Upper lobe of left lung (tissue), 6 donors: Measurements from ENCODE around the gene BSPH1. TPM values are rescaled to one million over a fixed set of nuclear protein-coding genes. Genes with fewer than 3 reads are reported as not detected.

ENCODE experiments used
- ATAC-seq, 2 donors: fragments of 200-7000 bp; cut with Tn5 transposase; one replicate each; pipeline ENCODE4 v1.9.1; 2022; ENCODE audit warnings: mild to moderate bottlenecking in 2 of 2, moderate library complexity in 2 of 2; ENCODE audit not compliant: low FRiP score in 2 of 2
- DNase-seq, 2 donors: peaks; one replicate each; pipeline ENCODE4 v3.0.0-alpha.2; 2019 to 2020
- H3K27ac ChIP-seq, 4 donors: fragments of 200-600 bp; sonication (generic); one replicate each; pipeline ENCODE4 v1.5.1; 2016 to 2019
- H3K27me3 ChIP-seq, 4 donors: fragments of 200-600 bp; sonication (generic); one replicate each; pipeline ENCODE4 v1.5.1; 2017 to 2019
- H3K36me3 ChIP-seq, 4 donors: fragments of 200-600 bp; sonication (generic); one replicate each; pipeline ENCODE4 v1.5.1; 2016 to 2019
- H3K4me1 ChIP-seq, 4 donors: fragments of 200-600 bp; sonication (generic); one replicate each; pipeline ENCODE4 v1.5.1; 2018 to 2019
- H3K4me3 ChIP-seq, 4 donors: fragments of 200-600 bp; sonication (generic); one replicate each; pipeline ENCODE4 v1.5.1; 2017 to 2019; ENCODE audit warnings: mild to moderate bottlenecking in 2 of 4, moderate library complexity in 1 of 4
- H3K9me3 ChIP-seq, 4 donors: fragments of 200-600 bp; sonication (generic); one replicate each; pipeline ENCODE4 v1.5.1; 2018 to 2019
- EP300 ChIP-seq, 4 donors: sonication (generic); formaldehyde crosslinking; IDR thresholded peaks; one replicate each; pipeline ENCODE4 v1.5.1; 2017; ENCODE audit warnings: antibody characterized with exemption in 4 of 4, control low read depth in 2 of 4
- POLR2A ChIP-seq, 4 donors: fragments of 450-650 bp; IDR thresholded peaks; one replicate each; pipeline ENCODE4 v1.5.1; 2016 to 2017; ENCODE audit warnings: antibody characterized with exemption in 4 of 4, mild to moderate bottlenecking in 2 of 4
- POLR2AphosphoS5 ChIP-seq, 2 donors: sonication (generic); formaldehyde crosslinking; IDR thresholded peaks; one replicate each; pipeline ENCODE4 v1.5.1; 2017; ENCODE audit warnings: antibody characterized with exemption in 2 of 2
- WGBS, 2 donors: methylation state at CpG; one replicate each; pipeline ENCODE4 v1.1.5; 2017 to 2018; 5-methylcytosine and 5-hydroxymethylcytosine counted together
- total RNA-seq, 6 donors: library from RNA; depleted of rRNA in 4 of 6; stranded (reverse); fragments of >200 nt in 4 of 6; gene quantifications; one replicate each; pipeline versions ENCODE4 v1.1.0 to v1.2.1, GENCODE V29; 2016 to 2021
- TF ChIP-seq, protein P1 (sequence below), 6 experiments: fragments of 450-650 bp in 4 of 6; fragments of 200-600 bp in 2 of 6; sonication (generic) in 2 of 6; IDR thresholded peaks; one replicate each; pipeline ENCODE4 v1.5.1; 2016 to 2019; ENCODE audit warnings: antibody characterized with exemption in 6 of 6
- donor health status: DM: no; HTN: no; CAD: no; lungs with moderate emphysema.
- donor health status: DM: no; HTN: yes; CAD: no; lungs with severe emphysema.

BSPH1 gene
- total RNA-seq, 6 donors from 2014 or later = not detected

DNA sequence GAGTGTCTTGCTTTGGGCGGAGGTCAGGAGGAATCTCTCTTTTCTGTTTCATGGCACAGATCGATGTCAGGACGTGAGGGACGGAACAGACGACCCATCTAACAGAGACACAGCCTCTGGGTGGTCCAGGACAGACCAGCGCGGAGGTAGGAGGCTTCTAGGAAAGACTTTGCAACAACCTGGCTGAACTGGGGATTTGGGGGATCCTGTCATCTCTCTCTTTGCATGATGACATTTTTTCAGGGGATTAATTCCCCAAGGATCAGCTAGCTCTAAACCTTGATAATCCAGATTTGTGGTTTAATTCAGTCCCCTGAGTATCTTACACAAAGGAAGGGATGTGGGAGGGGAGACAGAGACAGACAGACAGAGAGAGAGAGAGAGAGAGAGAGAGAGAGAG, 37.5 kb upstream of the BSPH1 start:
- H3K27me3 ChIP-seq = no peaks in the 10 kb centered on the region
- no peak for DNase-seq

DNA sequence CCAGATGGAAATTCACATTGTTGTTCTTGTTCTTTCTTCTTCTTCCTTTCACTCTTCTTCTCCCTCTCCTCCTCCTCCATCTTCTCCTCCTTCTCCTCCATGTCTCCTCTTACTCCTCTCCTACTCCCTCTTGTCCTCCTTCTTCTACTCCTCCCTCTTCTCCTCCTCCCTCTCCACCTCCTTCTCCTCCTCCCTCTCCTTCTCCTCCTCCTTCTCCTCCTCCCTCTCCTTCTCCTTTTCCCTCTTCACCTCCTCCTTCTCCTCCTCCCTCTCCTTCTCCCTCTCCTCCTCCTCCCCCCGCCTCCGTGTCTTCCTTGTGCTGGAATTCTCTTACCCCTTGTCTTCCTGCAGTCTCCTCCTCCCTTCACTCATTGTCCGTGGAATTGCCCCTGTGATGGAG, 33.5 kb upstream of the BSPH1 start:
- WGBS, 2 donors = 60 to 66% methylated on average over 3 of the region's 3 CpGs
- ATAC-seq = no peak
- H3K4me1 ChIP-seq = no peaks in the 10 kb centered on the region
- DNase-seq = no peak
- no peak overlapping the region for H3K27ac ChIP-seq
- no peaks in the 10 kb centered on the region for H3K27me3 ChIP-seq
- H3K4me3 ChIP-seq = no peak overlapping the region
- TF ChIP-seq EP300 (IDR thresholded peaks at IDR 0.05) (no peak), POLR2A (IDR thresholded peaks at IDR 0.05) (no peak), POLR2AphosphoS5 (IDR thresholded peaks at IDR 0.05) (no peak)
- TF ChIP-seq, protein P1, sequence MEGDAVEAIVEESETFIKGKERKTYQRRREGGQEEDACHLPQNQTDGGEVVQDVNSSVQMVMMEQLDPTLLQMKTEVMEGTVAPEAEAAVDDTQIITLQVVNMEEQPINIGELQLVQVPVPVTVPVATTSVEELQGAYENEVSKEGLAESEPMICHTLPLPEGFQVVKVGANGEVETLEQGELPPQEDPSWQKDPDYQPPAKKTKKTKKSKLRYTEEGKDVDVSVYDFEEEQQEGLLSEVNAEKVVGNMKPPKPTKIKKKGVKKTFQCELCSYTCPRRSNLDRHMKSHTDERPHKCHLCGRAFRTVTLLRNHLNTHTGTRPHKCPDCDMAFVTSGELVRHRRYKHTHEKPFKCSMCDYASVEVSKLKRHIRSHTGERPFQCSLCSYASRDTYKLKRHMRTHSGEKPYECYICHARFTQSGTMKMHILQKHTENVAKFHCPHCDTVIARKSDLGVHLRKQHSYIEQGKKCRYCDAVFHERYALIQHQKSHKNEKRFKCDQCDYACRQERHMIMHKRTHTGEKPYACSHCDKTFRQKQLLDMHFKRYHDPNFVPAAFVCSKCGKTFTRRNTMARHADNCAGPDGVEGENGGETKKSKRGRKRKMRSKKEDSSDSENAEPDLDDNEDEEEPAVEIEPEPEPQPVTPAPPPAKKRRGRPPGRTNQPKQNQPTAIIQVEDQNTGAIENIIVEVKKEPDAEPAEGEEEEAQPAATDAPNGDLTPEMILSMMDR (IDR thresholded peaks at IDR 0.05) = no peak
- H3K36me3 ChIP-seq = no peaks in the 10 kb centered on the region
- H3K9me3 ChIP-seq = no peaks in the 10 kb centered on the region

More for the DNA sequence above, 37.5 kb upstream of the BSPH1 start:
- H3K4me1 ChIP-seq = no peaks in the 10 kb centered on the region
- WGBS, 2 donors = 81 to 83% methylated on average over 7 of the region's 7 CpGs
- ATAC-seq = no peak
- H3K9me3 ChIP-seq = no peaks in the 10 kb centered on the region
- H3K36me3 ChIP-seq = no peaks in the 10 kb centered on the region
- TF ChIP-seq EP300 (IDR thresholded peaks at IDR 0.05) (no peak), POLR2AphosphoS5 (IDR thresholded peaks at IDR 0.05) (no peak), POLR2A (IDR thresholded peaks at IDR 0.05) (no peak)
- TF ChIP-seq, protein P1 (IDR thresholded peaks at IDR 0.05) = no peak
- H3K27ac ChIP-seq = no peak overlapping the region
- no peak overlapping the region for H3K4me3 ChIP-seq

DNA sequence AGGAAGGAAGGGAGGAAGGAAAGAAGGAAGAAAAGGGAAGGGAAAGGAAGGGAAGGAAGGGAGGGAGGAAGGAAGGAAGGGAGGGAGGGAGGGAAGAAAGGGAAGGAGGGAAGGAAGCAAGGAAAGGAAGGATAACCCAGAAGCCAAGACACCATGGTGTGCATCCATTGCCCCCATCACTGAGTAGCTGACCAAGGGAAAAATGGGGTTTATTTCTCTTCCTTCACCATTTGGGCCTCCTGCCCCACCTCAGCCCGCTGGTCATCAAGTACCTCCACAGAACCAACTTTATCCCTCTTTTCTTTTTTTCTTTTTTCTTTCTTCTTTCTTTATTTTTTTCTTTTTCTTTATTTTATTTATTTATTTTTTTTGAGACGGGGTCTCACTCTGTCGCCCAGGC, 31.5 kb upstream of the BSPH1 start:
- H3K4me1 ChIP-seq = no peaks in the 10 kb centered on the region
- WGBS, 2 donors = 87 to 90% methylated on average over 3 of the region's 3 CpGs
- no peaks in the 10 kb centered on the region for H3K27me3 ChIP-seq
- H3K9me3 ChIP-seq = no peaks in the 10 kb centered on the region
- no peaks in the 10 kb centered on the region for H3K36me3 ChIP-seq
- no peak for ATAC-seq
- TF ChIP-seq, protein P1 (IDR thresholded peaks at IDR 0.05) = no peak
- TF ChIP-seq EP300 (IDR thresholded peaks at IDR 0.05) (no peak), POLR2AphosphoS5 (IDR thresholded peaks at IDR 0.05) (no peak), POLR2A (IDR thresholded peaks at IDR 0.05) (no peak)
- no peak overlapping the region for H3K27ac ChIP-seq
- H3K4me3 ChIP-seq = no peak overlapping the region
- no peak for DNase-seq

DNA sequence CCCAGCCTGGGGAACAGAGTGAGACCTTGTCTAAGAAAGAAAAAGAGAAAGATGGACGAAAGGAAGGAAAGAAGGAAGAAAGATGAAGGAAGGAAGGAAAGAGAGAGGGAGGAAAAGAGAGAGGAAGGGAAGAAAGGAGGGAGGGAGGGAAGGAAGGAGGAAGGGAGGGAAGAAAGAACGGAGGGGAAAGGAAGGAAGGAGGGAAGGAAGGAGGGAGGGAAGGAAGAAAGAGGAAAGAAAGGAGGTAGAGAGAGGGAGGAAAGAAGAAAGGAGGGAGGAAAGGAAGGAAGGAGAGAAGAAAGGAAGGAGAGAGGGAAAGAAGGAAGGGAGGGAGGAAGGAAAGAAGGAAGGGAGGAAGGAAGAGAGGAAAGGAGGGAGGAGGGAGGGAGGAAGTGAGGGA, 31.0 kb upstream of the BSPH1 start:
- 59 to 65% methylated on average over 2 of the region's 2 CpGs for WGBS, 2 donors
- no peaks in the 10 kb centered on the region for H3K9me3 ChIP-seq
- H3K4me3 ChIP-seq = no peak overlapping the region
- H3K27me3 ChIP-seq = no peaks in the 10 kb centered on the region
- ATAC-seq (no peak), DNase-seq (no peak)
- TF ChIP-seq POLR2A (IDR thresholded peaks at IDR 0.05) (no peak), POLR2AphosphoS5 (IDR thresholded peaks at IDR 0.05) (no peak), EP300 (IDR thresholded peaks at IDR 0.05) (no peak)
- TF ChIP-seq, protein P1 (IDR thresholded peaks at IDR 0.05) = no peak
- H3K27ac ChIP-seq = no peak overlapping the region
- no peaks in the 10 kb centered on the region for H3K4me1 ChIP-seq
- no peaks in the 10 kb centered on the region for H3K36me3 ChIP-seq

DNA sequence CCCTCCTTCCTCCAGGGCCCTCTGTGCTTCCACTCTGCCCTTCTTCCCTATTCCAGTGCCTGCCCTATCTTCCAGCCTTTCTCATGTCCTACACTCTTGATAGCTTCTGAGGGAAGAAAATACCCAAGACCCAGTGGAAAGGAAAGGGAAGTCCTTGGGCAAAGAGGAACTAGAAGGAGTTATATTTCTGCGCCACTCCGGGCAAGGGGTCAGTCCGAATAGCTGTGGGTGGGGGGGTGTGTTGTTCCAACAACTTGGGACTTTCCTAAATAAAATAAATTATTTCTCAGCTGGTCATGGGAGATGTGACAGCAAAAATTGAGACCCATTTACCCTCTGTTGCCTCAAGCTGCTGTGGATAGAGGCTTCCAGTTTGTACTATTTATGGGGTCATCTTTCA, 28.7 kb upstream of the BSPH1 start:
- TF ChIP-seq, protein P1 (IDR thresholded peaks at IDR 0.05) = no peak
- no peaks in the 10 kb centered on the region for H3K27me3 ChIP-seq
- H3K27ac ChIP-seq = no peak overlapping the region
- 57 to 68% methylated on average over 3 of the region's 3 CpGs for WGBS, 2 donors
- no peaks in the 10 kb centered on the region for H3K9me3 ChIP-seq
- H3K4me1 ChIP-seq = no peaks in the 10 kb centered on the region
- no peak for DNase-seq
- H3K4me3 ChIP-seq = no peak overlapping the region
- ATAC-seq = no peak
- H3K36me3 ChIP-seq = no peaks in the 10 kb centered on the region
